HL-60/S4 treated with retinoic acid at 250 ng/mL for 4 days and 3 days (cell line): Measurements from ENCODE around the gene TMEM39A.

ENCODE experiments used
- in situ Hi-C: fragments of 300-500 bp; cut with MboI; formaldehyde crosslinking; loops from 2 replicates; pipeline ENCODE4 v1.7.0; 2022; ENCODE audit warnings: low sequenced_read_pairs

Gene TMEM39A

DNA sequence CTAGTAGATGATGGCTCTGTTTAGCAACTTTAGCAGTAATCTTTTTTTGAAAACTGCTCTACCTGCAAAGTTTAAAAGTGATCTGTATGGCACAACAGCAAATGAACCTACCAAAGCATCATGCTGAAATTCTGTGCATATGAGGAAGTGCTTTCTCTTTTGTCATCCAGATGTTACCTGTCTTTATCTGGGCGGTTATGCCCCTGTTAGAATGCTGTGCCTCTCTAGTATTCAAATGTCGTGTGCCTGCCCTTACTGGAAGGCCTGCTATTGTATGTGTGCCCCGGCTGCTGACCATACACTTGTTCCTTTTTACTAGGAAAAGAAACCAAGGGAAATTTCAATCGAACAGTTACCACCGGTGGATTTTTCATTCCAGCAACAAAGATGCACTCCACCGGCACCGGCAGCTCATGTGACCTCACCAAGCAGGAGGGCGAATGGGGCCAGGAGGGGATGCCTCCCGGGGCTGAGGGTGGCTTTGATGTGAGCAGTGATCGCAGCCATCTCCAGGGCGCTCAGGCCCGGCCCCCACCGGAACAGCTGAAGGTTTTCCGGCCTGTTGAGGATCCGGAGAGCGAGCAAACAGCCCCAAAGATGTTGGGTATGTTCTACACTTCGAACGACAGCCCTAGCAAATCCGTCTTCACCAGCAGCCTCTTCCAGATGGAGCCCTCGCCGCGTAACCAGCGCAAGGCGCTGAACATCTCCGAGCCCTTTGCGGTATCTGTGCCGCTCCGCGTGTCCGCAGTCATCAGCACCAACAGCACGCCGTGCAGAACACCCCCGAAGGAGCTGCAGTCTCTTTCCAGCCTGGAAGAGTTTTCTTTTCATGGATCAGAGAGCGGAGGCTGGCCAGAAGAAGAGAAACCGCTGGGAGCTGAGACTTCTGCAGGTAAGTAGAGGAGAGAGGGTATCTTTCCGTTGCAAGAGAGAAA is 61.6 kb downstream of the TMEM39A start:
- in situ Hi-C loops = no loop called here

DNA sequence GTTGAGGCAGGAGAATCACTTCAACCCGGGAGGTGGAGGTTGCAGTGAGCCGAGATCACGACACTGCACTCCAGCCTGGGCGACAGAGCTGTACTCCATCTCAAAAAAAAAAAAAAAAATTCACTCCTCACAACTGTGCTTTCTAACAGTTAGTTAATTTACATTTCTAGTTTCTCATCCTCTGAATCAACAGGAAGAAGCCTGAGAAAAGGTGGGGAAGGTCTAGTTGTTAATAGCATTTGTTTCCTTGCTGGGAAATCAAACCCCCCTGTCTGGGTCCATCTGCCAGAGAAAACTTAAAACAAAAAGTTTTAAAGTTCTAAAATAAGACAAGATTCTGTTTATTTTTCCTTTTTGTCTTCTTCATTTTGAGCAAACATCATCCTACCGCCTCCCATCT is 62.3 kb downstream of the TMEM39A start:
- in situ Hi-C loops = no loop called here

DNA sequence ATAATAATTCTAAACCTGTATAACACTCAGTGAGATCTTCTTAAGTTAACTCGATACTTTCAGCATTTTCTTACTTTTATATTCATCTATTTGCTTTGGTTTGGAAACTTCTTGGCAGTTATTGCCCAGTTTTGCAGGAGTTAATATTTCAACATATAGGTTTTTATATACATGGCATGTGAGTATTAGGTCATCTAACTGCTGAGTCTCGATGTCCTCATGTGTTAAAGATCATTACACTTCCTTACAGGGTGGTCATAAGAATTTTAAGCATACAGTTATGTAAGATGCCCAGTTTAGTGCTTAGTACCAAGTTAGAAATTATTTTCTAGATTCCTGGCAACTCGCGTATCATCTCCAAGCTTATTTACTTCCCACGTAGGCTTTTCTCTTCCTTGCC is 62.9 kb downstream of the TMEM39A start:
- in situ Hi-C loops = no loop called here

DNA sequence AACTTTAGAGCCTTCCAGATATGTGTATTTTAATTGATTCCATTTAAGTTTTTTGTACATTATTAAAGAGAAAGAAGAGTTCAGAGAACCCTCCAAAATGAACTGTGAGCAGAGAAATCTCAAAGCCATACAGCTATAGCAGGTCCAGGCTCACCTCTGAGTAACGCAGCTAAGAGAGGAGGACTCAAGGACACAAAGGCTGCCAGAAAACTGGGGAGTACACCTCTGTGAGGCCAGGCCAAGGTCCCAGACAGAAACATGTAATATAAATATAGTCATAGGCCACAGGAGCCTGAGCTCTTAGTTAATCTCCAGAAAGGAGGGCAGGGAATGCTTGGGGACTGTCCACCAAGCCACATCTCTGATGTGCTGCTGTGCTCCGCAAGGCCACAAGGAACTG is 66.5 kb downstream of the TMEM39A start:
- in situ Hi-C loops = no loop called here

DNA sequence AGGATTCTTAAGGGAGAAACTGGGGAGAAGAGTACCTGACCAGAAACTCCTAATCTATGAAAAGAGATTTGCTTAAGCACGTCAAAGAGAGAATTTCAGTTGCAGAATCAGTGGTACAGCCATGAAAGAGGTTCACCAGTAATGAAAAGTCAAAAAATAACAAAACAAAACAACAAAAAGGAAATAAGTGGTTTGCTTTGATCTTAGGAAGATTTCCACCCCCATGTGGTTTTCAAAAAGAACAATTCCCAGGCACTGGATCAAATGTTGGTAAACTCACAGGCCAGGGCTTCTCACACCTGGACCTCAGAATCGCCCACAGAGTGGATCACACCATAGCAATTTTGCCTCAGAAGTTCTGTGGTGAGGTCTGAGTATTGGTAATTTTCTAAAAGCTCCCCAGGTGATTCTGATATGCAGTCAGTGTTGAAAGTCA is 67.5 kb downstream of the TMEM39A start:
- in situ Hi-C loops = no loop called here

GRCh38 chr3:119388577-119388976 is 74.8 kb downstream of the TMEM39A start:
- in situ Hi-C loops = no loop called here

- in situ Hi-C loops = no loop called here
These were observed 81.3 kb downstream of the TMEM39A start for GRCh38 chr3:119382134-119382533.

DNA sequence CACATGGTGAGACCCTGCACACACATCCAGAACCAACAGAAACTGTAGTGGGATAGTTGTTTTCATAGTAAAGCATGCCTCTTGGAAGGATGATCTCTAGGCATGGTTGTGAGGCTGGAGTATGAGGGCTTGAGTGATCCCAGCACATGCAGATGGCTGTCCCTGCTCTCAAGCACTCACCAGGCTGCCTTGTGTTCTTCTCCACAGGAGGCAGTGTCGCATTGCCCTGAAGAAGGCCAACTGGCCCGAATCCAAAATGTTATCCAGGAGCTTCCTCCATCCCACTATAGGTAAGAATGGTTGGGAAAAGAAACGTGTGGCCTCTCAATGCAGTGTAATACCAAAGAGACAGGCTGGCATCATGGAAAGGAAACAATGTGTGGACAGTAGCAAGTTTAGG is 82.7 kb downstream of the TMEM39A start:
- in situ Hi-C loops = no loop called here
